CD4-positive, alpha-beta T cell (primary cell): ENCODE results near the gene PLPP7. TPM values are rescaled to one million over a fixed set of nuclear protein-coding genes. Genes with fewer than 3 reads are reported as not detected.

ENCODE experiments used
- ATAC-seq: fragments of 200-7000 bp; cut with Tn5 transposase; one replicate; pipeline ENCODE4 v1.10.0; 2022; ENCODE audit warnings: mild to moderate bottlenecking; ENCODE audit not compliant: poor library complexity
- CTCF ChIA-PET: fragments of 350-600 bp; sonication (Branson Sonifier 250); formaldehyde crosslinking; loops from one replicate; lab custom pipeline; 2021; ENCODE audit warnings: antibody characterized with exemption, inconsistent platforms; lab: Charles Lee
- POLR2A ChIA-PET: fragments of 350-600 bp; sonication (Branson Sonifier 250); formaldehyde crosslinking; loops from one replicate; lab custom pipeline; 2021; ENCODE audit warnings: antibody characterized with exemption, inconsistent platforms; lab: Charles Lee
- DNase-seq, 14 experiments: peaks; one replicate each; pipeline ENCODE4 v3.0.0-alpha.2; 2013 to 2020; ENCODE audit warnings: mixed read lengths in 2 of 14
- H3K27ac ChIP-seq, 2 donors: one replicate each; pipeline versions ENCODE4 v1.5.1 to v1.7.0; 2013; ENCODE audit warnings: low read length in 2 of 2, low read depth in 1 of 2, mild to moderate bottlenecking in 1 of 2
- H3K27me3 ChIP-seq, 2 experiments: 1 replicate in 1 of 2; 2 replicates in 1 of 2; pipeline versions ENCODE4 v1.6.1 to v1.7.0; 2013; ENCODE audit warnings: low read length in 2 of 2, control low read depth in 1 of 2, mild to moderate bottlenecking in 1 of 2, moderate library complexity in 1 of 2; ENCODE audit not compliant: insufficient read depth in 2 of 2, control insufficient read depth in 1 of 2
- H3K36me3 ChIP-seq: one replicate; pipeline ENCODE4 v1.6.1; 2013; ENCODE audit warnings: low read length, control low read depth; ENCODE audit not compliant: insufficient read depth
- H3K4me1 ChIP-seq: one replicate; pipeline ENCODE4 v1.6.1; 2013; ENCODE audit warnings: low read length, control low read depth; ENCODE audit not compliant: insufficient read depth
- H3K4me3 ChIP-seq: one replicate; pipeline ENCODE4 v1.5.1; 2013; ENCODE audit warnings: mild to moderate bottlenecking, low read length, moderate library complexity
- H3K9me3 ChIP-seq, 2 experiments: 1 replicate in 1 of 2; 2 replicates in 1 of 2; pipeline versions ENCODE4 v1.6.1 to v1.7.0; 2013; ENCODE audit warnings: low read length in 2 of 2, mild to moderate bottlenecking in 2 of 2, control low read depth in 1 of 2, moderate library complexity in 1 of 2; ENCODE audit not compliant: control insufficient read depth in 1 of 2, insufficient read depth in 1 of 2
- H3K27ac Mint-ChIP-seq: one replicate; pipeline ENCODE4 v1.8.0; 2020; ENCODE audit warnings: mixed read lengths
- H3K27me3 Mint-ChIP-seq: one replicate; pipeline ENCODE4 v1.8.0; 2021; ENCODE audit warnings: mixed read lengths
- H3K36me3 Mint-ChIP-seq: one replicate; pipeline ENCODE4 v1.8.0; 2021; ENCODE audit warnings: low read depth, mixed read lengths
- H3K4me1 Mint-ChIP-seq: one replicate; pipeline ENCODE4 v1.8.0; 2021; ENCODE audit warnings: low read depth, mixed read lengths
- H3K4me3 Mint-ChIP-seq: one replicate; pipeline ENCODE4 v1.8.0; 2020; ENCODE audit warnings: mild to moderate bottlenecking, mixed read lengths
- H3K9me3 Mint-ChIP-seq: one replicate; pipeline ENCODE4 v1.8.0; 2020; ENCODE audit warnings: mixed read lengths
- intact Hi-C, 2 experiments: fragments of 100-400 bp; cut with DNase I in 1 of 2; cut with micrococcal nuclease in 1 of 2; formaldehyde crosslinking; loops; one replicate each; pipeline versions ENCODE4 v1.15.1 to v1.9.0; 2023 to 2025; cut with DNase I, micrococcal nuclease
- total RNA-seq, 174 experiments: library from RNA in 2 of 174; stranded (reverse) in 2 of 174; gene quantifications; one replicate each; pipeline ENCODE4 v1.2.3 and lab custom pipeline; 2021 to 2026
- TF ChIP-seq, protein P1 (sequence below): fragments of 200-600 bp; IDR thresholded peaks from one replicate; pipeline ENCODE4 v1.8.0; 2022; ENCODE audit warnings: antibody characterized with exemption, mild to moderate bottlenecking

PLPP7 gene
- total RNA-seq, 2 experiments from 2014 or later = 0.22 TPM; not detected in 1

DNA sequence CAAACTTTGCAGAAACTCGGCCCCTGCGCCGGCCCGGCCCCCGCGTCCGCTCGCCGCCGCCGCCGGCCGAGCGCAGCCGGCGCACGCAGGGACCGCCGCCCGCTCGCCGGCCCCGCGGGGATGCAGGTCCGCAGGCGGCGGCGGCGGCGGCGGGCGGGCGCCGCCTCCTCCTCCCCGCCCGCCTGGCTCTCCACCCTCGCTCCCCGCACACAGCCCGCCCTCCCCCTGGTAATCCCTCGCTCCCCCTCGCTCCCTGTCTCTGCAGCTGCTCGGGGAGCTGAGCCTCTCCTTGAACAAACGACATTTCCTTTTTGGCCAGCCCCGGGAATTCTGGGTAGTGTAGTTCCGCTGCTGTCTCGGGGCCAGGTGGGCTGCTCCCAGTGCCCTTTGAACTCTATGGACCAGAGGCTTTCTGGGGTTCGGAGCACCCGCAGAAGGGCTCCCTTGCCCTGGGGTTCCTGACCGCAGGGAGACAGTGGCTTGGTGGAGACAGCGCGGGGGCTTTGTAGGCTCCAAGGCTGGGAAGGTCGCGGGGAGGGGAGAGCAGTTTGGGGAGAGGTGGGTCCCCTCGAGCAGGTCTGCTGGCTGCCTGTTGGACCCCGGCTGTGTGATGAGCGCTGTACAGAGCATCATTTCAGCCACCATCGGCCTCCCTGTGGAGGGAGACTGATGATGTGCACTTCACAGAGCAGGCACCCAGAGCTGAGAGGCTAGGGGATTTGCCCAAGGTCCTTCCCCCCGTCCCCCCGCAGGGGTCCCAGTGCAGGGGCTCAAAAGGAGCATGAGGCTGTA, 11.4 kb upstream of the PLPP7 start:
- peak; percentile 55 for ATAC-seq
- ChIA-PET POLR2A (interaction anchor here (1.3 to 4.2 kb wide), 9 partner anchors 9 to 153 kb away, joined by 3 to 57 read pairs (median 11); partner anchors contain the start of gene NUP214), CTCF (interaction anchor here (0.7 to 1.6 kb wide), 3 partner anchors 11 to 94 kb away, joined by 3 to 4 read pairs (median 3); no protein-coding TSS in a partner anchor)
- H3K36me3 ChIP-seq = peaks cover 22% of the 10 kb centered on the region
- H3K27me3 Mint-ChIP-seq = no peaks in the 10 kb centered on the region
- peaks cover 39% of the 10 kb centered on the region for H3K36me3 Mint-ChIP-seq
- TF ChIP-seq, protein P1, sequence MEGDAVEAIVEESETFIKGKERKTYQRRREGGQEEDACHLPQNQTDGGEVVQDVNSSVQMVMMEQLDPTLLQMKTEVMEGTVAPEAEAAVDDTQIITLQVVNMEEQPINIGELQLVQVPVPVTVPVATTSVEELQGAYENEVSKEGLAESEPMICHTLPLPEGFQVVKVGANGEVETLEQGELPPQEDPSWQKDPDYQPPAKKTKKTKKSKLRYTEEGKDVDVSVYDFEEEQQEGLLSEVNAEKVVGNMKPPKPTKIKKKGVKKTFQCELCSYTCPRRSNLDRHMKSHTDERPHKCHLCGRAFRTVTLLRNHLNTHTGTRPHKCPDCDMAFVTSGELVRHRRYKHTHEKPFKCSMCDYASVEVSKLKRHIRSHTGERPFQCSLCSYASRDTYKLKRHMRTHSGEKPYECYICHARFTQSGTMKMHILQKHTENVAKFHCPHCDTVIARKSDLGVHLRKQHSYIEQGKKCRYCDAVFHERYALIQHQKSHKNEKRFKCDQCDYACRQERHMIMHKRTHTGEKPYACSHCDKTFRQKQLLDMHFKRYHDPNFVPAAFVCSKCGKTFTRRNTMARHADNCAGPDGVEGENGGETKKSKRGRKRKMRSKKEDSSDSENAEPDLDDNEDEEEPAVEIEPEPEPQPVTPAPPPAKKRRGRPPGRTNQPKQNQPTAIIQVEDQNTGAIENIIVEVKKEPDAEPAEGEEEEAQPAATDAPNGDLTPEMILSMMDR = no peak
- intact Hi-C loops = loop anchor here (1.0 to 10.0 kb wide), 7 partner anchors 12 to 151 kb away; partner anchors contain the start of gene NUP214 (in 1 of the 2)
- H3K9me3 Mint-ChIP-seq = no peaks in the 10 kb centered on the region
- H3K4me1 Mint-ChIP-seq = peaks cover 32% of the 10 kb centered on the region
- H3K4me1 ChIP-seq = peaks cover 32% of the 10 kb centered on the region
- peak overlapping the region; percentile 73 to 82 for H3K27ac ChIP-seq
- H3K4me3 Mint-ChIP-seq = peak overlapping the region; percentile 93
- peak; percentile 45 to 89 (median 66) for DNase-seq
- H3K27ac Mint-ChIP-seq = peak overlapping the region; percentile 94
- no peaks in the 10 kb centered on the region for H3K9me3 ChIP-seq
- H3K4me3 ChIP-seq = peak overlapping the region; percentile 99
- H3K27me3 ChIP-seq = peaks cover 0 to 9% of the 10 kb centered on the region in 2 experiments

DNA sequence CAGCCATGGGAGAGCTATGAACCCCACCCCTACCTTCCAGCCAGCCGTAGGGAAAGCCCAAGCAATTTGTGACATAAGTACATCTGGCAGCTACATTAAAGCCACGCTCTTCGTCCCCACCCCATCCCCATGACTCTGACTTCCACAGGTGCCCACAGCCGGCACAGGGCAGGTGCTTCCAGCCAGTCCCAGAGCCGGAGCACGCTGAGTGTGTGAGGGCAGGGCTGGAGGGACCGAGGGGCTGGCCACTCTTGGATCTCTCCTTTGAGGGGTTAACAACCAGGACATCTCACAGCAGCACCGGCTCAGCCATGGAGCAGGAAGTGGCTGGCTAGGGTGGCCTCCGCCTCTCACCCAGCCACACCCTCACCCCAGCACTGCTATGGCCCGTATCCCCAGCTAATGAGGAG, 10.8 kb upstream of the PLPP7 start:
- H3K27ac Mint-ChIP-seq = peak overlapping the region; percentile 94
- H3K4me3 ChIP-seq = peak overlapping the region; percentile 50
- no peaks in the 10 kb centered on the region for H3K9me3 ChIP-seq
- H3K4me1 ChIP-seq = peaks cover 34% of the 10 kb centered on the region
- H3K27me3 Mint-ChIP-seq = no peaks in the 10 kb centered on the region
- H3K27me3 ChIP-seq = peaks cover 0 to 10% of the 10 kb centered on the region in 2 experiments
- peaks cover 36% of the 10 kb centered on the region for H3K4me1 Mint-ChIP-seq
- no peaks in the 10 kb centered on the region for H3K9me3 Mint-ChIP-seq
- intact Hi-C loops = loop anchor here (1.0 to 10.0 kb wide), 6 partner anchors 12 to 151 kb away; partner anchors contain the start of gene NUP214 (in 1 of the 2)
- H3K36me3 ChIP-seq = peaks cover 16% of the 10 kb centered on the region
- H3K27ac ChIP-seq = peak overlapping the region; percentile 65 to 82
- peaks cover 33% of the 10 kb centered on the region for H3K36me3 Mint-ChIP-seq
- ATAC-seq = peak; percentile 19
- DNase-seq = peak in 4 of 14 experiments; percentile 47 to 79 (median 70)
- CTCF ChIA-PET = interaction anchor here (1.0 to 1.6 kb wide), 2 partner anchors 12 to 23 kb away, joined by 3 to 4 read pairs; no protein-coding TSS in a partner anchor
- TF ChIP-seq, protein P1 = no peak
- POLR2A ChIA-PET = interaction anchor here (0.6 to 4.2 kb wide), 11 partner anchors 9 to 153 kb away, joined by 3 to 57 read pairs (median 8); partner anchors contain the start of gene NUP214
- H3K4me3 Mint-ChIP-seq = peak overlapping the region; percentile 93

DNA sequence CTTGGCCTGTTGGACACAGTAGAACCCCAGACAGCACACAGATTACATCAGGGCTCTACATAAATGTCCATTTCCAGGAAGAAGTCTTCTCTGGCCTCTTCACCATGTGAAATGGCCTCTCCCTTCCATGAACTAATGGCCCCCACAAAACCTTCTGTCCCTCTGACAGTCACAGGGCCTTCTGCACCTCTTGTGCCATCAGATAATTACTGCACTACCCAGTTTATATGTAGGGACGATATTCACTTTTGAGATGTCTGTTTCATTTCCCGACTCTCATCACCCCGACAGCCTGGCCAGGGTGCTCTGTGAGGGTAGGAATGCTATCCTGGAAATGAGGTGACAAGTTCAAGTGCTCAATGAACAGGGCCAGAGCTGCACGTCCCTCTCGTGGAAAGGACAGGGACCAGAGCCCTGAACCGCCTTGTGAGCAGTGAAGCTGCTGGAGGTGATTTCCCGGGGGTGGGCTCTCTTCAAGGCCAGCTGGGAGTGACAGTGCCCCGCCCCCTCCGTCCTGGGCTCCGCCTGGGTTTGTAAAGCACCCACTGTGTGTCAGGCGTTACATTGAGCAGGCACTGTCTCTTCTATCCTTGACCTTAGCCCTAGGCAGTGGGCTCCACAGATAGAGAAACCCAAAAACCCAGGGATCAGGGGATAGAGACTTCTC, 10.2 kb upstream of the PLPP7 start:
- DNase-seq (peak in 1 of 14 experiments; percentile 26), ATAC-seq (no peak)
- Histone ChIP-seq H3K27me3 (peaks cover 0 to 10% of the 10 kb centered on the region in 2 experiments), H3K4me3 (no peak overlapping the region), H3K27ac (peak overlapping the region in 1 of 2 donors; percentile 65), H3K36me3 (peaks cover 11% of the 10 kb centered on the region), H3K4me1 (peaks cover 34% of the 10 kb centered on the region), H3K9me3 (no peaks in the 10 kb centered on the region)
- H3K36me3 Mint-ChIP-seq = peaks cover 26% of the 10 kb centered on the region
- H3K4me1 Mint-ChIP-seq = peaks cover 36% of the 10 kb centered on the region
- TF ChIP-seq, protein P1 = no peak
- H3K27me3 Mint-ChIP-seq = no peaks in the 10 kb centered on the region
- peak overlapping the region; percentile 94 for H3K27ac Mint-ChIP-seq
- H3K9me3 Mint-ChIP-seq = no peaks in the 10 kb centered on the region
- intact Hi-C loops = loop anchor here (5.0 to 10.0 kb wide), 5 partner anchors 33 to 152 kb away; partner anchors contain the start of gene NUP214 (in 1 of the 2)
- peak overlapping the region; percentile 93 for H3K4me3 Mint-ChIP-seq
- POLR2A ChIA-PET = interaction anchor here (0.6 to 4.2 kb wide), 10 partner anchors 10 to 154 kb away, joined by 3 to 57 read pairs (median 10); partner anchors contain the start of gene NUP214
- CTCF ChIA-PET = interaction anchor here (1.6 kb wide), 1 partner anchor 23 kb away, joined by 4 read pairs; no protein-coding TSS in a partner anchor
